Panc1 (cell line): ENCODE measurements around the gene MRPL10.

Experiments
- POLR2AphosphoS5 ChIP-seq: IDR thresholded peaks from 2 replicates; pipeline ENCODE4 v1.6.1; 2012; ENCODE audit warnings: mild to moderate bottlenecking, low read depth, low read length, moderate library complexity
- SIN3A ChIP-seq: IDR thresholded peaks from 2 replicates; pipeline ENCODE4 v1.6.1; 2012; ENCODE audit warnings: low read depth, mild to moderate bottlenecking, low read length, moderate library complexity, borderline replicate concordance; ENCODE audit not compliant: insufficient read depth
- TCF7L2 ChIP-seq: IDR thresholded peaks from 2 replicates; pipeline ENCODE4 v1.6.1; 2011; ENCODE audit warnings: mild to moderate bottlenecking, low read depth, low read length, inconsistent platforms
- TF ChIP-seq, protein P1 (sequence below): fragments of 450-650 bp; IDR thresholded peaks from 2 replicates; pipeline ENCODE4 v1.5.1; 2017; ENCODE audit warnings: mild to moderate bottlenecking

DNA sequence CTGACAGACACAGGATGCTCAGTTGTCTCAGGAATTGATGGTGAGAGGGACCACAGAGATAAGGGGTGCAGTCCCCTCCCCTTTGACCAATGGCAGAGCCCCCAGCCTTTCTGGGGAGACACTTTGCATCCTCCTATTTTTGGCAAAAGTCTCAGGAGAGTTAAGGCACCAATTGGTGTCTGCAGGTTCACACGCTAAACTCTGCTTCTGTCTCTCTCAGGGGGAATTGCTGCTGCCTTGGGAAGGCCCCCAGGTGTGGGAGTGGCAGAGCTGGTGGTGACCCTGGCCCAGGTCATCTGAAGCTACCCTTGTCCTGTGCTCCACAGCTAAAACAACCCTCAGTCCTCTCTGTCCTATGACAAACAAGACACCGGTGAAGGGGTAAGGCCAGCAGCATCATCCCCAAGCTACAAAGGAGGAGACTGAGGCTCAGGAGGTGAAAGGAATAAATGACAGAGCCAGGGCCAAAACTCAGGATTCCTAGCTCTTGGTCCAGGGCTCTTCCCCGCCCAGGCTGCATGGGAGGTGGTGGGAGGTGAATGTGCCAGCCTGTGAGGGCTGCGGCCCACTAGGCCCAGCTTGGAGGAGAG is 30.1 kb downstream of the MRPL10 start:
- TF ChIP-seq, protein P1, sequence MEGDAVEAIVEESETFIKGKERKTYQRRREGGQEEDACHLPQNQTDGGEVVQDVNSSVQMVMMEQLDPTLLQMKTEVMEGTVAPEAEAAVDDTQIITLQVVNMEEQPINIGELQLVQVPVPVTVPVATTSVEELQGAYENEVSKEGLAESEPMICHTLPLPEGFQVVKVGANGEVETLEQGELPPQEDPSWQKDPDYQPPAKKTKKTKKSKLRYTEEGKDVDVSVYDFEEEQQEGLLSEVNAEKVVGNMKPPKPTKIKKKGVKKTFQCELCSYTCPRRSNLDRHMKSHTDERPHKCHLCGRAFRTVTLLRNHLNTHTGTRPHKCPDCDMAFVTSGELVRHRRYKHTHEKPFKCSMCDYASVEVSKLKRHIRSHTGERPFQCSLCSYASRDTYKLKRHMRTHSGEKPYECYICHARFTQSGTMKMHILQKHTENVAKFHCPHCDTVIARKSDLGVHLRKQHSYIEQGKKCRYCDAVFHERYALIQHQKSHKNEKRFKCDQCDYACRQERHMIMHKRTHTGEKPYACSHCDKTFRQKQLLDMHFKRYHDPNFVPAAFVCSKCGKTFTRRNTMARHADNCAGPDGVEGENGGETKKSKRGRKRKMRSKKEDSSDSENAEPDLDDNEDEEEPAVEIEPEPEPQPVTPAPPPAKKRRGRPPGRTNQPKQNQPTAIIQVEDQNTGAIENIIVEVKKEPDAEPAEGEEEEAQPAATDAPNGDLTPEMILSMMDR, result no peak
- TF ChIP-seq POLR2AphosphoS5 (no peak), SIN3A (no peak), TCF7L2 (no peak)
